Breast epithelium (tissue), 4 donors: ENCODE data around the gene STXBP3. TPM values are rescaled to one million over a fixed set of nuclear protein-coding genes. Genes with fewer than 3 reads are reported as not detected.

Experiments
- DNase-seq, 2 donors: peaks; one replicate each; pipeline ENCODE4 v3.0.0-alpha.2; 2019; ENCODE audit warnings: low spot score in 2 of 2
- H3K27ac ChIP-seq, 2 donors: fragments of 200-600 bp; sonication (generic) in 1 of 2; one replicate each; pipeline ENCODE4 v1.5.1; 2016 to 2019; ENCODE audit warnings: mild to moderate bottlenecking in 1 of 2
- H3K27me3 ChIP-seq, 2 donors: fragments of 200-600 bp; sonication (generic) in 1 of 2; one replicate each; pipeline versions ENCODE4 v1.5.1 to v1.6.0; 2017 to 2019; ENCODE audit warnings: control low read depth in 1 of 2, mild to moderate bottlenecking in 1 of 2
- H3K36me3 ChIP-seq: fragments of 200-600 bp; one replicate; pipeline ENCODE4 v1.5.1; 2019
- H3K4me1 ChIP-seq, 2 donors: fragments of 200-600 bp; sonication (generic); one replicate each; pipeline ENCODE4 v1.5.1; 2016 to 2019; ENCODE audit warnings: control low read depth in 1 of 2
- H3K4me3 ChIP-seq, 3 donors: fragments of 200-600 bp; sonication (generic); 1 replicate in 2 of 3; 2 replicates in 1 of 3; pipeline ENCODE4 v1.5.1; 2016 to 2019; ENCODE audit warnings: mild to moderate bottlenecking in 3 of 3, moderate library complexity in 2 of 3
- H3K9me3 ChIP-seq, 2 donors: fragments of 200-600 bp; sonication (generic) in 1 of 2; one replicate each; pipeline ENCODE4 v1.5.1; 2016 to 2019; ENCODE audit warnings: control low read depth in 1 of 2
- CTCF ChIP-seq, 3 donors: fragments of 450-650 bp; IDR thresholded peaks; one replicate each; pipeline ENCODE4 v1.5.1; 2016 to 2017; ENCODE audit warnings: antibody characterized with exemption in 3 of 3, mild to moderate bottlenecking in 3 of 3, moderate library complexity in 3 of 3
- POLR2A ChIP-seq: fragments of 450-650 bp; IDR thresholded peaks from one replicate; pipeline ENCODE4 v1.6.1; 2016; ENCODE audit warnings: antibody characterized with exemption, mild to moderate bottlenecking, moderate library complexity
- POLR2AphosphoS5 ChIP-seq, 3 donors: sonication (generic); formaldehyde crosslinking; IDR thresholded peaks; one replicate each; pipeline ENCODE4 v1.6.1; 2017; ENCODE audit warnings: antibody characterized with exemption in 3 of 3
- intact Hi-C: fragments of 100-400 bp; cut with DNase I; formaldehyde crosslinking; loops from one replicate; pipeline ENCODE4 v1.15.1; 2023; ENCODE audit warnings: low total_unique reads
- total RNA-seq, 3 donors: library from RNA; depleted of rRNA; stranded (reverse); fragments of >200 nt; gene quantifications; one replicate each; pipeline ENCODE4 v1.1.0, GENCODE V29; 2016

The STXBP3 gene
- total RNA-seq, 3 donors from 2014 or later: 62.6 to 127 (median 79.5) TPM

- peak; percentile 54 to 76 for DNase-seq
- Histone ChIP-seq H3K4me1 (peaks cover 0 to 2% of the 10 kb centered on the region in 2 donors), H3K27me3 (no peaks in the 10 kb centered on the region), H3K36me3 (no peaks in the 10 kb centered on the region), H3K9me3 (no peaks in the 10 kb centered on the region), H3K27ac (peak overlapping the region; percentile 73 to 94), H3K4me3 (peak overlapping the region; percentile 18 to 54 (median 26))
- TF ChIP-seq POLR2AphosphoS5 (IDR thresholded peaks at IDR 0.05) (peak; percentile 47 to 77 (median 52)), CTCF (IDR thresholded peaks at IDR 0.05) (no peak)
- intact Hi-C loops: no loop called here
These were observed 83.9 kb downstream of the STXBP3 start for GRCh38 chr1:108830119-108831008.

GRCh38 chr1:108831225-108831624 is 84.8 kb downstream of the STXBP3 start:
- H3K9me3 ChIP-seq: no peaks in the 10 kb centered on the region
- H3K4me1 ChIP-seq: peaks cover 0 to 2% of the 10 kb centered on the region in 2 donors
- no peaks in the 10 kb centered on the region for H3K27me3 ChIP-seq
- peak overlapping the region; percentile 73 to 94 for H3K27ac ChIP-seq
- no peak for TF ChIP-seq CTCF (IDR thresholded peaks at IDR 0.05)
- TF ChIP-seq POLR2AphosphoS5 (IDR thresholded peaks at IDR 0.05): no peak
- TF ChIP-seq POLR2A: no peak
- H3K36me3 ChIP-seq: no peaks in the 10 kb centered on the region
- no peak for DNase-seq
- intact Hi-C loops: no loop called here
- H3K4me3 ChIP-seq: peak overlapping the region in 1 of 3 donors; percentile 54

GRCh38 chr1:108832929-108833328 is 86.5 kb downstream of the STXBP3 start:
- Histone ChIP-seq H3K36me3 (no peaks in the 10 kb centered on the region), H3K4me1 (peaks cover 0 to 2% of the 10 kb centered on the region in 2 donors), H3K4me3 (no peak overlapping the region), H3K27me3 (no peaks in the 10 kb centered on the region), H3K9me3 (no peaks in the 10 kb centered on the region), H3K27ac (no peak overlapping the region)
- intact Hi-C loops: no loop called here
- no peak for DNase-seq
- TF ChIP-seq POLR2AphosphoS5 (IDR thresholded peaks at IDR 0.05) (no peak), POLR2A (no peak), CTCF (IDR thresholded peaks at IDR 0.05) (no peak)

- TF ChIP-seq CTCF (IDR thresholded peaks at IDR 0.05) (no peak), POLR2A (no peak), POLR2AphosphoS5 (IDR thresholded peaks at IDR 0.05) (no peak)
- intact Hi-C loops: no loop called here
These were observed 95.2 kb downstream of the STXBP3 start for GRCh38 chr1:108841703-108842102.

GRCh38 chr1:108842525-108843181 is 96.2 kb downstream of the STXBP3 start:
- DNase-seq: no peak
- H3K9me3 ChIP-seq: no peaks in the 10 kb centered on the region
- no peaks in the 10 kb centered on the region for H3K4me1 ChIP-seq
- no peaks in the 10 kb centered on the region for H3K36me3 ChIP-seq
- no peak for TF ChIP-seq POLR2AphosphoS5 (IDR thresholded peaks at IDR 0.05)
- no peak for TF ChIP-seq CTCF (IDR thresholded peaks at IDR 0.05)
- no peak for TF ChIP-seq POLR2A
- H3K4me3 ChIP-seq: no peak overlapping the region
- H3K27me3 ChIP-seq: no peaks in the 10 kb centered on the region
- intact Hi-C loops: no loop called here
- H3K27ac ChIP-seq: no peak overlapping the region

More at GRCh38 chr1:108841703-108842102, 95.2 kb downstream of the STXBP3 start:
- DNase-seq: peak in 1 of 2 donors; percentile 35
- Histone ChIP-seq H3K36me3 (no peaks in the 10 kb centered on the region), H3K4me1 (no peaks in the 10 kb centered on the region), H3K9me3 (no peaks in the 10 kb centered on the region), H3K27me3 (no peaks in the 10 kb centered on the region), H3K27ac (peak overlapping the region in 1 of 2 donors; percentile 23), H3K4me3 (no peak overlapping the region)
